ENCODE data around the gene DHRS12.

- no peak for TF ChIP-seq POLR2A (IDR thresholded peaks at IDR 0.05)
- TF ChIP-seq, protein P1, sequence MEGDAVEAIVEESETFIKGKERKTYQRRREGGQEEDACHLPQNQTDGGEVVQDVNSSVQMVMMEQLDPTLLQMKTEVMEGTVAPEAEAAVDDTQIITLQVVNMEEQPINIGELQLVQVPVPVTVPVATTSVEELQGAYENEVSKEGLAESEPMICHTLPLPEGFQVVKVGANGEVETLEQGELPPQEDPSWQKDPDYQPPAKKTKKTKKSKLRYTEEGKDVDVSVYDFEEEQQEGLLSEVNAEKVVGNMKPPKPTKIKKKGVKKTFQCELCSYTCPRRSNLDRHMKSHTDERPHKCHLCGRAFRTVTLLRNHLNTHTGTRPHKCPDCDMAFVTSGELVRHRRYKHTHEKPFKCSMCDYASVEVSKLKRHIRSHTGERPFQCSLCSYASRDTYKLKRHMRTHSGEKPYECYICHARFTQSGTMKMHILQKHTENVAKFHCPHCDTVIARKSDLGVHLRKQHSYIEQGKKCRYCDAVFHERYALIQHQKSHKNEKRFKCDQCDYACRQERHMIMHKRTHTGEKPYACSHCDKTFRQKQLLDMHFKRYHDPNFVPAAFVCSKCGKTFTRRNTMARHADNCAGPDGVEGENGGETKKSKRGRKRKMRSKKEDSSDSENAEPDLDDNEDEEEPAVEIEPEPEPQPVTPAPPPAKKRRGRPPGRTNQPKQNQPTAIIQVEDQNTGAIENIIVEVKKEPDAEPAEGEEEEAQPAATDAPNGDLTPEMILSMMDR (IDR thresholded peaks at IDR 0.05), result no peak
- no peak for TF ChIP-seq EP300 (IDR thresholded peaks at IDR 0.05)
These were observed 35.5 kb downstream of the DHRS12 start for GRCh38 chr13:51768378-51768921.
